ENCODE data around the gene INSIG1.

GRCh38 chr7:155298834-155299534 is 1.3 kb downstream of the INSIG1 start:
- TF ChIP-seq EZH2 (IDR thresholded peaks at IDR 0.05; ENCODE audit: insufficient read depth, poor library complexity, severe bottlenecking) (no peak), EZH2phosphoT487 (IDR thresholded peaks at IDR 0.05; ENCODE audit: insufficient read depth, low read depth) (no peak)
